HCT116 (cell line): ENCODE measurements around the gene FASN. TPM values are rescaled to one million over a fixed set of nuclear protein-coding genes. Genes with fewer than 3 reads are reported as not detected.

Source experiments
- ATAC-seq: fragments of 200-7000 bp; cut with Tn5 transposase; 2 replicates; pipeline ENCODE4 v1.9.1; 2020; ENCODE audit warnings: mild to moderate bottlenecking, moderate library complexity
- BruUV-seq: library from RNA; stranded (reverse); fragments of 400-500 nt; replicated peaks from 2 replicates; lab custom pipeline; 2021; lab: Mats Ljungman, UMichigan
- CTCF ChIA-PET: fragments of 300-600 bp; sonication (Branson Sonifier 250); formaldehyde crosslinking; loops from one replicate; lab custom pipeline; 2021; ENCODE audit warnings: antibody characterized with exemption; lab: Charles Lee
- POLR2A ChIA-PET: fragments of 300-600, 350-600 bp; sonication (Branson Sonifier 250); formaldehyde crosslinking; loops from one replicate; lab custom pipeline; 2021; ENCODE audit warnings: antibody characterized with exemption; lab: Charles Lee
- RAD21 ChIA-PET, 2 experiments: fragments of 300-600 bp; sonication (Branson Sonifier 250); formaldehyde crosslinking; loops; one replicate each; lab custom pipeline; 2023; ENCODE audit warnings: low total read pairs in 2 of 2; ENCODE audit not compliant: uncharacterized antibody in 2 of 2, unreplicated experiment in 2 of 2, low non-redundant PET in 1 of 2; lab: Charles Lee
- DNase-seq: peaks from one replicate; pipeline ENCODE4 v3.0.0-alpha.2; 2010; ENCODE audit warnings: low read depth, low spot score
- H2AFZ ChIP-seq: fragments of 200-600 bp; shearing (Covaris generic), sonication (generic); 2 replicates; pipeline ENCODE4 v1.6.1; 2017; ENCODE audit warnings: low read depth, mixed run types, mixed read lengths, antibody characterized with exemption, low read length; ENCODE audit not compliant: poor library complexity, severe bottlenecking
- H3K27ac ChIP-seq: 2 replicates; pipeline ENCODE4 v1.5.1; 2012; ENCODE audit warnings: low read depth, low read length
- H3K27me3 ChIP-seq: fragments of 200-600 bp; sonication (generic); 2 replicates; pipeline ENCODE4 v1.6.1; 2016; ENCODE audit warnings: mixed run types, low read length, mixed read lengths; ENCODE audit not compliant: insufficient read depth
- H3K36me3 ChIP-seq, 2 experiments: fragments of 200-500 bp in 1 of 2; fragments of 200-600 bp in 1 of 2; sonication (Bioruptor generic) in 1 of 2; sonication (generic) in 1 of 2; 2 replicates each; pipeline versions ENCODE4 v1.5.1 to v1.6.1; 2014 to 2016; ENCODE audit warnings: low read length in 2 of 2, inconsistent platforms in 1 of 2, mixed read lengths in 1 of 2, mixed run types in 1 of 2; ENCODE audit not compliant: insufficient read depth in 2 of 2, control insufficient read depth in 1 of 2
- H3K4me1 ChIP-seq, 2 experiments: fragments of 200-600 bp in 1 of 2; sonication (generic) in 1 of 2; 2 replicates each; pipeline versions ENCODE4 v1.5.1 to v1.6.1; 2012 to 2017; ENCODE audit warnings: low read length in 2 of 2, inconsistent platforms in 1 of 2, mild to moderate bottlenecking in 1 of 2, mixed read lengths in 1 of 2, mixed run types in 1 of 2, moderate library complexity in 1 of 2; ENCODE audit not compliant: insufficient read depth in 2 of 2, control insufficient read depth in 1 of 2
- H3K4me2 ChIP-seq: fragments of 200-600 bp; sonication (generic); 2 replicates; pipeline ENCODE4 v1.6.1; 2017; ENCODE audit warnings: mixed run types, low read length, mixed read lengths
- H3K4me3 ChIP-seq, 2 experiments: fragments of 200-600 bp in 1 of 2; sonication (generic) in 1 of 2; replicated peaks in 1 of 2; 2 replicates each; pipeline ENCODE4 v1.5.1; 2011 to 2016; ENCODE audit warnings: low read length in 2 of 2, control low read depth in 1 of 2, low read depth in 1 of 2, mild to moderate bottlenecking in 1 of 2, mixed read lengths in 1 of 2, mixed run types in 1 of 2
- H3K79me2 ChIP-seq: fragments of 200-600 bp; sonication (generic); 2 replicates; pipeline ENCODE4 v1.6.1; 2017; ENCODE audit warnings: mild to moderate bottlenecking, mixed run types, low read length, moderate library complexity, mixed read lengths; ENCODE audit not compliant: insufficient read depth
- H3K9ac ChIP-seq: fragments of 200-600 bp; sonication (generic); 2 replicates; pipeline ENCODE4 v1.6.1; 2016; ENCODE audit warnings: low read length, mixed read lengths
- H3K9me2 ChIP-seq: fragments of 200-600 bp; sonication (generic), shearing (Covaris generic); 2 replicates; pipeline ENCODE4 v1.6.1; 2017; ENCODE audit warnings: mixed run types, mild to moderate bottlenecking, moderate library complexity; ENCODE audit not compliant: insufficient read depth
- H3K9me3 ChIP-seq, 2 experiments: fragments of 200-500 bp in 1 of 2; fragments of 200-600 bp in 1 of 2; sonication (Bioruptor generic) in 1 of 2; sonication (generic) in 1 of 2; 2 replicates each; pipeline ENCODE4 v1.6.1; 2014 to 2017; ENCODE audit warnings: low read length in 2 of 2, mixed read lengths in 2 of 2, inconsistent platforms in 1 of 2, low read depth in 1 of 2, mild to moderate bottlenecking in 1 of 2, mixed run types in 1 of 2, moderate library complexity in 1 of 2; ENCODE audit not compliant: control insufficient read depth in 1 of 2, insufficient read depth in 1 of 2
- H4K20me1 ChIP-seq: fragments of 200-600 bp; sonication (generic), shearing (Covaris generic); 2 replicates; pipeline ENCODE4 v1.6.1; 2017; ENCODE audit warnings: mixed run types, mild to moderate bottlenecking, moderate library complexity; ENCODE audit not compliant: insufficient read depth
- ZNF274 ChIP-seq: fragments of 200-500 bp; sonication (Bioruptor generic); IDR thresholded peaks from 2 replicates; pipeline ENCODE4 v1.6.1; 2014; ENCODE audit warnings: mild to moderate bottlenecking, low read depth, low read length, inconsistent platforms
- intact Hi-C: fragments of 100-400 bp; cut with micrococcal nuclease; formaldehyde crosslinking; loops from 2 replicates; pipeline ENCODE4 v1.10.0; 2022
- total RNA-seq: library from RNA; stranded (reverse); gene quantifications from one replicate; pipeline ENCODE4 v1.2.1, GENCODE V29; 2021; ENCODE audit not compliant: unreplicated experiment
- TF ChIP-seq, protein P1 (sequence below): IDR thresholded peaks from 2 replicates; pipeline ENCODE4 v1.6.1; 2011; ENCODE audit warnings: mild to moderate bottlenecking, low read length, moderate library complexity; ENCODE audit not compliant: insufficient replicate concordance; ENCODE audit errors: extremely low read depth
- TF ChIP-seq, protein P2 (sequence below): IDR thresholded peaks from 2 replicates; pipeline ENCODE4 v1.6.1; 2012; ENCODE audit warnings: low read depth

Gene FASN
- total RNA-seq, 1 experiment from 2014 or later, result 754 TPM

- peaks cover 13 to 49% of the 10 kb centered on the region in 2 experiments; a peak in 3 of 4 replicates for H3K36me3 ChIP-seq
- no peak for DNase-seq
- CTCF ChIA-PET, result interaction anchor here (0.8 kb wide), 1 partner anchor 16 kb away, joined by 3 read pairs; the partner anchor contains the start of gene DCXR
- no peaks in the 10 kb centered on the region for H3K27me3 ChIP-seq
- H3K9me3 ChIP-seq, result no peaks in the 10 kb centered on the region
- H2AFZ ChIP-seq, result no peak overlapping the region
- no peaks in the 10 kb centered on the region for H3K9me2 ChIP-seq
- POLR2A ChIA-PET, result no interaction called here
- H3K79me2 ChIP-seq, result peaks cover 41% of the 10 kb centered on the region
- RAD21 ChIA-PET, result interaction anchor here in 1 of 2 experiments (1.2 kb wide), 1 partner anchor 23 kb away, joined by 3 read pairs; no protein-coding TSS in a partner anchor
- H3K4me2 ChIP-seq, result peak overlapping the region; percentile 89
- H4K20me1 ChIP-seq, result no peaks in the 10 kb centered on the region; the same call in 1 of the 2 replicates
- no peak overlapping the region; the same call in 1 of the 2 replicates for H3K27ac ChIP-seq
- H3K9ac ChIP-seq, result peak overlapping the region; percentile 89; the same call in 1 of the 2 replicates
- H3K4me3 ChIP-seq, result peak overlapping the region in 1 of 2 experiments; percentile 99; a peak in 2 of 4 replicates
- no peak for ATAC-seq
- BruUV-seq, result no TSS peak
- intact Hi-C loops, result no loop called here
- no peak for TF ChIP-seq ZNF274
- TF ChIP-seq, protein P1, sequence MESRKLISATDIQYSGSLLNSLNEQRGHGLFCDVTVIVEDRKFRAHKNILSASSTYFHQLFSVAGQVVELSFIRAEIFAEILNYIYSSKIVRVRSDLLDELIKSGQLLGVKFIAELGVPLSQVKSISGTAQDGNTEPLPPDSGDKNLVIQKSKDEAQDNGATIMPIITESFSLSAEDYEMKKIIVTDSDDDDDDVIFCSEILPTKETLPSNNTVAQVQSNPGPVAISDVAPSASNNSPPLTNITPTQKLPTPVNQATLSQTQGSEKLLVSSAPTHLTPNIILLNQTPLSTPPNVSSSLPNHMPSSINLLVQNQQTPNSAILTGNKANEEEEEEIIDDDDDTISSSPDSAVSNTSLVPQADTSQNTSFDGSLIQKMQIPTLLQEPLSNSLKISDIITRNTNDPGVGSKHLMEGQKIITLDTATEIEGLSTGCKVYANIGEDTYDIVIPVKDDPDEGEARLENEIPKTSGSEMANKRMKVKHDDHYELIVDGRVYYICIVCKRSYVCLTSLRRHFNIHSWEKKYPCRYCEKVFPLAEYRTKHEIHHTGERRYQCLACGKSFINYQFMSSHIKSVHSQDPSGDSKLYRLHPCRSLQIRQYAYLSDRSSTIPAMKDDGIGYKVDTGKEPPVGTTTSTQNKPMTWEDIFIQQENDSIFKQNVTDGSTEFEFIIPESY, result no peak
- TF ChIP-seq, protein P2, sequence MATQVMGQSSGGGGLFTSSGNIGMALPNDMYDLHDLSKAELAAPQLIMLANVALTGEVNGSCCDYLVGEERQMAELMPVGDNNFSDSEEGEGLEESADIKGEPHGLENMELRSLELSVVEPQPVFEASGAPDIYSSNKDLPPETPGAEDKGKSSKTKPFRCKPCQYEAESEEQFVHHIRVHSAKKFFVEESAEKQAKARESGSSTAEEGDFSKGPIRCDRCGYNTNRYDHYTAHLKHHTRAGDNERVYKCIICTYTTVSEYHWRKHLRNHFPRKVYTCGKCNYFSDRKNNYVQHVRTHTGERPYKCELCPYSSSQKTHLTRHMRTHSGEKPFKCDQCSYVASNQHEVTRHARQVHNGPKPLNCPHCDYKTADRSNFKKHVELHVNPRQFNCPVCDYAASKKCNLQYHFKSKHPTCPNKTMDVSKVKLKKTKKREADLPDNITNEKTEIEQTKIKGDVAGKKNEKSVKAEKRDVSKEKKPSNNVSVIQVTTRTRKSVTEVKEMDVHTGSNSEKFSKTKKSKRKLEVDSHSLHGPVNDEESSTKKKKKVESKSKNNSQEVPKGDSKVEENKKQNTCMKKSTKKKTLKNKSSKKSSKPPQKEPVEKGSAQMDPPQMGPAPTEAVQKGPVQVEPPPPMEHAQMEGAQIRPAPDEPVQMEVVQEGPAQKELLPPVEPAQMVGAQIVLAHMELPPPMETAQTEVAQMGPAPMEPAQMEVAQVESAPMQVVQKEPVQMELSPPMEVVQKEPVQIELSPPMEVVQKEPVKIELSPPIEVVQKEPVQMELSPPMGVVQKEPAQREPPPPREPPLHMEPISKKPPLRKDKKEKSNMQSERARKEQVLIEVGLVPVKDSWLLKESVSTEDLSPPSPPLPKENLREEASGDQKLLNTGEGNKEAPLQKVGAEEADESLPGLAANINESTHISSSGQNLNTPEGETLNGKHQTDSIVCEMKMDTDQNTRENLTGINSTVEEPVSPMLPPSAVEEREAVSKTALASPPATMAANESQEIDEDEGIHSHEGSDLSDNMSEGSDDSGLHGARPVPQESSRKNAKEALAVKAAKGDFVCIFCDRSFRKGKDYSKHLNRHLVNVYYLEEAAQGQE, result no peak
- H3K4me1 ChIP-seq, result peaks cover 13 to 34% of the 10 kb centered on the region in 2 experiments; a peak in 3 of 4 replicates
Observed at GRCh38 chr17:82053556-82054263, 44.3 kb downstream of the FASN start.
